OCI-LY7 (cell line): ENCODE data around the gene C3orf85.

Experiments
- EZH2phosphoT487 ChIP-seq: fragments of 200-600 bp; sonication (generic); IDR thresholded peaks from 2 replicates; pipeline ENCODE4 v1.6.1; 2018; ENCODE audit warnings: low read depth, borderline replicate concordance, mild to moderate bottlenecking, mixed run types, antibody characterized with exemption, low read length, moderate library complexity, mixed read lengths
- TF ChIP-seq, protein P1 (sequence below): fragments of 200-600 bp; sonication (generic); conservative IDR thresholded peaks from 2 replicates; pipeline ENCODE4 v1.5.1; 2014; ENCODE audit warnings: mild to moderate bottlenecking, antibody characterized with exemption, low read length, moderate library complexity, mixed read lengths

DNA sequence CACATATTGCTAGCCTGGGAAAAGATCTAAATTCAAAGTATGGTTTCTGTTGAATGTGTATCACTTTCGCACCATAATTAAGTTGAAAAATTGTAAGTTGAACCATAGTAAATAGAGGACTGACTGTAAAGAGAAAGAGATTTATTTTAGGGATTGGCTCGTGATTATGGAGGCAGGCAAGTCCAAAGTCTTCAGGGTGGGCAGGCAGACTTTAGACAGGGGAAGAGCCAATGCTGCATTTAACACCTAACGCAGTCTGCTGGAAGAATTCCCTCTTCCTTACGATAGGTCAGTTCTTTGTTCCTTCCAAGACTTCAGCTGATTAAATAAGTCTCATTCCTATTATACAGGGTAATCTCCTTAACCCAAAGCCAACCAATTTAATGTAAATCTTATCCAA is 15.8 kb downstream of the C3orf85 start:
- TF ChIP-seq, protein P1, sequence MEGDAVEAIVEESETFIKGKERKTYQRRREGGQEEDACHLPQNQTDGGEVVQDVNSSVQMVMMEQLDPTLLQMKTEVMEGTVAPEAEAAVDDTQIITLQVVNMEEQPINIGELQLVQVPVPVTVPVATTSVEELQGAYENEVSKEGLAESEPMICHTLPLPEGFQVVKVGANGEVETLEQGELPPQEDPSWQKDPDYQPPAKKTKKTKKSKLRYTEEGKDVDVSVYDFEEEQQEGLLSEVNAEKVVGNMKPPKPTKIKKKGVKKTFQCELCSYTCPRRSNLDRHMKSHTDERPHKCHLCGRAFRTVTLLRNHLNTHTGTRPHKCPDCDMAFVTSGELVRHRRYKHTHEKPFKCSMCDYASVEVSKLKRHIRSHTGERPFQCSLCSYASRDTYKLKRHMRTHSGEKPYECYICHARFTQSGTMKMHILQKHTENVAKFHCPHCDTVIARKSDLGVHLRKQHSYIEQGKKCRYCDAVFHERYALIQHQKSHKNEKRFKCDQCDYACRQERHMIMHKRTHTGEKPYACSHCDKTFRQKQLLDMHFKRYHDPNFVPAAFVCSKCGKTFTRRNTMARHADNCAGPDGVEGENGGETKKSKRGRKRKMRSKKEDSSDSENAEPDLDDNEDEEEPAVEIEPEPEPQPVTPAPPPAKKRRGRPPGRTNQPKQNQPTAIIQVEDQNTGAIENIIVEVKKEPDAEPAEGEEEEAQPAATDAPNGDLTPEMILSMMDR, result no peak
- TF ChIP-seq EZH2phosphoT487, result no peak
